ENCODE data around the gene SIAH3. TPM values are rescaled to one million over a fixed set of nuclear protein-coding genes. Genes with fewer than 3 reads are reported as not detected.

SIAH3 gene
- polyA plus RNA-seq, 1 donor = 0.19 TPM

DNA sequence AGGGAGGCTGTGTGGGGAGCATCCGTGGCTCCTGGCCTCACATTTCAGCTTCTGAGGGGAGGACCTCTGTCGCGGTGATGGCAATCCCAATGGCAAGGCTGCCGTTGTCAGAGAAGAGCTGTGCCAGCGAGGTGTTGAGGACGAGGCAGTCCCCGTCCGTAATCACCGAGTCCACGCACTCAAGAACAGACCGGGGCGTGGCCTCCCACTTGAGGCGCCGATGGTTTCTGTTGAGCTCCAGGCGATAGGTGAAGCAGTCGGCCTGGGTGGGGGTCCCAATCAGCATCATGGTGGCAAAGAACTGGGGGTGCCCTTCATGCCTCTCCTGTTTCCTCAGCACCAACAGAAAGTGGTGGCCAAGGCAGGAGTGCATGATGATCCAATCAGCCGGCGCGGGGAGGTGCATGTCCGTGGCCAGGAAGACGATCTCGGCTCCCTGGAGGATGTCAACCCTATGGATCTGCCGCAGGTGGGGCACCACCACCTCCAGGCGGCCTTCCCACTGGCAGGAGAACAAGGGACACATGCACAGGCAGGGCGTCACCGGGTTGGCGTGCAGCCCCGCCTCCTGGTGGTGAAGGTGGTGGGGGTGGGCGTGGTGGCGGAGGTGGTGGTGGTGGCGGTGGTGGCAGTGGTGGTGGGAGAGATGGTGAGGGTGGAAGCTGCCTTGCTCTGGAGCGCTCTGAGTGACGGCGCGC lies 68.1 kb downstream of the SIAH3 start:
- no peak overlapping the region for H3K4me3 ChIP-seq (ENCODE audit: low read length)
- no peak overlapping the region for H3K27ac ChIP-seq (ENCODE audit: low read length)
- no peaks in the 10 kb centered on the region for H3K9me3 ChIP-seq (ENCODE audit: control insufficient read depth, low read depth, low read length)
- no peaks in the 10 kb centered on the region for H3K27me3 ChIP-seq (ENCODE audit: control insufficient read depth, insufficient read depth, low read length)
- no peaks in the 10 kb centered on the region for H3K36me3 ChIP-seq (ENCODE audit: control insufficient read depth, insufficient read depth, low read length)
- H3K4me1 ChIP-seq (ENCODE audit: control insufficient read depth, insufficient read depth, low read length) = no peaks in the 10 kb centered on the region
- WGBS (ENCODE audit: insufficient coverage, low lambda C conversion rate) = no CpG with 5 or more reads among the region's 35 CpGs
- DNase-seq = no peak

GRCh38 chr13:45782327-45783045 lies 69.1 kb downstream of the SIAH3 start:
- H3K36me3 ChIP-seq (ENCODE audit: control insufficient read depth, insufficient read depth, low read length) = no peaks in the 10 kb centered on the region
- H3K4me1 ChIP-seq (ENCODE audit: control insufficient read depth, insufficient read depth, low read length) = no peaks in the 10 kb centered on the region
- H3K9me3 ChIP-seq (ENCODE audit: control insufficient read depth, low read depth, low read length) = no peaks in the 10 kb centered on the region
- H3K27ac ChIP-seq (ENCODE audit: low read length) = no peak overlapping the region
- H3K27me3 ChIP-seq (ENCODE audit: control insufficient read depth, insufficient read depth, low read length) = no peaks in the 10 kb centered on the region
- WGBS (ENCODE audit: insufficient coverage, low lambda C conversion rate) = 50% methylated on average over 1 of the region's 9 CpGs
- H3K4me3 ChIP-seq (ENCODE audit: low read length) = no peak overlapping the region
- no peak for DNase-seq

DNA sequence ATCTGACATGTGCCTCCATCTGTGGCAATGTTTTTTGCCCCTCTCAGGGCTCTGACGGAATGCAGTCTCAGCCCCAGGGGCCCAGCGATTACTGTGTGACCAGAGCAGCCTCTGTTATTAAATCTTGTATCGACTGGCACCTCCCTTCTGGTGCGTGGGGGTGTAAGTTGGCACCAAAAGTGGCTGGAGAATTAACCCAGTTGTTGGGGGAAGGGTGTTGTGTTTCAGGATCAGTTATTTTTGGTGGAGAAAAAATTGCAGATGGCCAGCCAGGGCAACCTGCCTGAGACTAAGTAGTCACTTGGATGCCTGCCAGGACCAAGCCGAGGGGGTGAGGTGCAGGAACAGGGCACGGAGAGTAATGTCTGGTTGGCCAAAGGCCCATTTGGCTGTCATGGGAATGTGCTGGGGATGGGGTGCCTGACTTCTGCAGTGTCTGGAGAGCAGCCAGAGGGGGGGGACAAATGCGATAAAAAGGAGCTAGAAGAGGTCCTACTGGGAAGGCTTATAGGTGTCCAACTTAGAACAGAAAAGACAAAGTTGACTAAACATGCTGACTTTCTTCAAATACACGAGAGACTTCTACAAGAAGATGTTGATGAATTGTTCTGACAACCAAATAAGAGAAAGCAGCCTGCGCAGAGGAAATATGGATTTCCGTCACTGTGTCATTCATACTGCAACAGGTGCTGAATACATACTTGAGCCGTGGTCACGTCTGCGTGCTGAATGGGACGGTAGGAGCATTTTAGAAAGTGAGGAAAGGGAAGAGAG lies 69.8 kb downstream of the SIAH3 start:
- Histone ChIP-seq H3K4me1 (ENCODE audit: control insufficient read depth, insufficient read depth, low read length) (no peaks in the 10 kb centered on the region), H3K9me3 (ENCODE audit: control insufficient read depth, low read depth, low read length) (no peaks in the 10 kb centered on the region), H3K4me3 (ENCODE audit: low read length) (no peak overlapping the region), H3K36me3 (ENCODE audit: control insufficient read depth, insufficient read depth, low read length) (no peaks in the 10 kb centered on the region), H3K27me3 (ENCODE audit: control insufficient read depth, insufficient read depth, low read length) (no peaks in the 10 kb centered on the region), H3K27ac (ENCODE audit: low read length) (no peak overlapping the region)
- 83% methylated on average over 1 of the region's 14 CpGs for WGBS (ENCODE audit: insufficient coverage, low lambda C conversion rate)
- DNase-seq = no peak

- no peaks in the 10 kb centered on the region for H3K9me3 ChIP-seq (ENCODE audit: control insufficient read depth, low read depth, low read length)
- WGBS (ENCODE audit: insufficient coverage, low lambda C conversion rate) = no CpG with 5 or more reads among the region's 5 CpGs
- no peaks in the 10 kb centered on the region for H3K36me3 ChIP-seq (ENCODE audit: control insufficient read depth, insufficient read depth, low read length)
- no peak overlapping the region for H3K27ac ChIP-seq (ENCODE audit: low read length)
- DNase-seq = no peak
- no peaks in the 10 kb centered on the region for H3K27me3 ChIP-seq (ENCODE audit: control insufficient read depth, insufficient read depth, low read length)
- no peak overlapping the region for H3K4me3 ChIP-seq (ENCODE audit: low read length)
- no peaks in the 10 kb centered on the region for H3K4me1 ChIP-seq (ENCODE audit: control insufficient read depth, insufficient read depth, low read length)
These were observed 71.7 kb downstream of the SIAH3 start for GRCh38 chr13:45779901-45780300.

DNA sequence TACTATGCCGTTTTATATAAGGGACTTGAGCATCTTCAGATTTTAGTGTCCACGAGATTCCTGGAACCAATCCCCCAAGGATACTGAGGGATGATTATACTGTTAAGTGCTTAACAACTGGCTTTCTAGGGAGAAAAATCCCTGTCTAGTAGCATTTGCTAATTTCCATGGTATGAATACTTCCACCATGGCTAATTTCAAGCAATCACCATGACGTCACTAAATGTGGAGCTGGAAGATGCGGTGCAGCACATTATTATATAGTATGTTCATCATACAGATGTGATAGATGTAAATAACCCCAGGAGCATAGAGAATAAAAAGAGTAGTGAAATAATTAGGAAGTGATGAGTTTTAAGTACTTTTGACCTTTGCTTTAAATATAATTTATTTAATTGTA lies 72.7 kb downstream of the SIAH3 start:
- Histone ChIP-seq H3K4me3 (ENCODE audit: low read length) (no peak overlapping the region), H3K27ac (ENCODE audit: low read length) (no peak overlapping the region), H3K4me1 (ENCODE audit: control insufficient read depth, insufficient read depth, low read length) (no peaks in the 10 kb centered on the region), H3K27me3 (ENCODE audit: control insufficient read depth, insufficient read depth, low read length) (no peaks in the 10 kb centered on the region), H3K9me3 (ENCODE audit: control insufficient read depth, low read depth, low read length) (no peaks in the 10 kb centered on the region), H3K36me3 (ENCODE audit: control insufficient read depth, insufficient read depth, low read length) (no peaks in the 10 kb centered on the region)
- no peak for DNase-seq
- 50% methylated on average over 2 of the region's 4 CpGs for WGBS (ENCODE audit: insufficient coverage, low lambda C conversion rate)

GRCh38 chr13:45776748-45777147 lies 74.8 kb downstream of the SIAH3 start:
- no peaks in the 10 kb centered on the region for H3K27me3 ChIP-seq (ENCODE audit: control insufficient read depth, insufficient read depth, low read length)
- no peaks in the 10 kb centered on the region for H3K36me3 ChIP-seq (ENCODE audit: control insufficient read depth, insufficient read depth, low read length)
- H3K9me3 ChIP-seq (ENCODE audit: control insufficient read depth, low read depth, low read length) = no peaks in the 10 kb centered on the region
- no peaks in the 10 kb centered on the region for H3K4me1 ChIP-seq (ENCODE audit: control insufficient read depth, insufficient read depth, low read length)
- H3K27ac ChIP-seq (ENCODE audit: low read length) = no peak overlapping the region
- no peak for DNase-seq
- WGBS (ENCODE audit: insufficient coverage, low lambda C conversion rate) = no CpG with 5 or more reads among the region's 5 CpGs
- H3K4me3 ChIP-seq (ENCODE audit: low read length) = no peak overlapping the region

GRCh38 chr13:45775401-45775963 lies 76.1 kb downstream of the SIAH3 start:
- no peak for DNase-seq
- no peaks in the 10 kb centered on the region for H3K36me3 ChIP-seq (ENCODE audit: control insufficient read depth, insufficient read depth, low read length)
- no peaks in the 10 kb centered on the region for H3K4me1 ChIP-seq (ENCODE audit: control insufficient read depth, insufficient read depth, low read length)
- no peaks in the 10 kb centered on the region for H3K9me3 ChIP-seq (ENCODE audit: control insufficient read depth, low read depth, low read length)
- H3K4me3 ChIP-seq (ENCODE audit: low read length) = no peak overlapping the region
- H3K27ac ChIP-seq (ENCODE audit: low read length) = no peak overlapping the region
- H3K27me3 ChIP-seq (ENCODE audit: control insufficient read depth, insufficient read depth, low read length) = no peaks in the 10 kb centered on the region
- WGBS (ENCODE audit: insufficient coverage, low lambda C conversion rate) = no CpG with 5 or more reads among the region's 3 CpGs

DNA sequence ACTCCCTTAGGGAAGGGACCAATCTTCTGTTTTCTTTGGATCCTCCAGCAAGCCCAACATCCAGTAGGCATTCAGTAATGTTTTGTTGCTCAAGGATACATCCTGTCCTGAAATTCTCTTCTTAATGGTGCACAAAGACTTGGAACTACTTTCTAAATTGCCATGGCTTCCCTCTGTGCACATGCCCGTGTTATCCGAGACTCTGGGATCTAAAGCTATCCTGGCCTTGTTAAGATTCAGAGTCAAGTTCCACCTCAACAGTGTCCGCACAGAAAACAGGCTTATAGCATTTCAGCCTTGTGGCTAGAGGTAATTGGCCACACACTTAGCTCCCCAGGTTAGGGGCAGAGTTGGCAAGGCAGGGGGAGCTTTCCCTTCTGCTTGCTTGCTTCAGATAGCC lies 77.6 kb downstream of the SIAH3 start:
- DNase-seq = no peak
- no CpG with 5 or more reads among the region's 3 CpGs for WGBS (ENCODE audit: insufficient coverage, low lambda C conversion rate)
- H3K4me3 ChIP-seq (ENCODE audit: low read length) = no peak overlapping the region

DNA sequence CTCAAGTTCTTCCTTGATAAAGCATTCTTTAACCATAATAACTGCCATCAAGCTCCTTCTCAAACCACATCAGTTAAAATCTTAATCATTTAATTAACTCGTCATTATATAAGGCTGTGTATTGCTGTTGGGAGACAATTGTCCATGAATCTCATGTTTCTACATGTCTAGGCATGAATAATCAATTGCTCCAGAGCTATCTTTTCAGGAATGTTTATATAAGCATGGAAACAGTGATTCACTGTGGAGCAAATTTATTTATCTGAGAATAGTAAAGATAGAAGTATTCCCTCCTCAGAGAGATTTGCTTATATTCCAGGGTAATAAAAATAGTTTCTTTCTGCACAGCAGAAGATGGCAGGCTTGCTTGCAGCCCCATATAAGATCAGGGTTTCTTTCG lies 78.3 kb downstream of the SIAH3 start:
- WGBS (ENCODE audit: insufficient coverage, low lambda C conversion rate) = 37% methylated on average over 2 of the region's 2 CpGs
- no peak overlapping the region for H3K27ac ChIP-seq (ENCODE audit: low read length)

More for the DNA sequence above, 77.6 kb downstream of the SIAH3 start:
- Histone ChIP-seq H3K27me3 (ENCODE audit: control insufficient read depth, insufficient read depth, low read length) (no peaks in the 10 kb centered on the region), H3K9me3 (ENCODE audit: control insufficient read depth, low read depth, low read length) (no peaks in the 10 kb centered on the region), H3K36me3 (ENCODE audit: control insufficient read depth, insufficient read depth, low read length) (no peaks in the 10 kb centered on the region), H3K27ac (ENCODE audit: low read length) (no peak overlapping the region), H3K4me1 (ENCODE audit: control insufficient read depth, insufficient read depth, low read length) (no peaks in the 10 kb centered on the region)

DNA sequence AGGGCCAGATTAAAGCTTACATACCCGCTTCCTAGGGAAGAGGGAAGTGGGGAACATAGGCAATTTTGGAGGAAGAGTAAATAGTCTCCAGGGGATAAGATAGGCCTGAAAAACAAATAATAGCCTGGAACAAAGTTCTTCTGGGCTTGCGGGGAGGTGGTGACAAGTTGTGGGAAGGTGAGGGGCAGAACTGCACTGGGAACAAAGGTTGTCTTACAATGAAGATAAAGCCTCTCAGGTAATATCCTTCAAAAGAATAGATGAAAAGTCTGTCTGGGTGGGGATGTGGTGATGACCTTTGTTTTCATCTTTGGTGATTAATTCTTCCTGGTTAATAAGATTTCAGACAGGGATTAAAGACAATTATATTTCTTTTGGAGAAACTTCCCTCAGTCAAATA lies 80.7 kb downstream of the SIAH3 start:
- no peaks in the 10 kb centered on the region for H3K9me3 ChIP-seq (ENCODE audit: control insufficient read depth, low read depth, low read length)
- WGBS (ENCODE audit: insufficient coverage, low lambda C conversion rate) = 100% methylated on average over 1 of the region's 2 CpGs
- H3K4me3 ChIP-seq (ENCODE audit: low read length) = no peak overlapping the region
- no peaks in the 10 kb centered on the region for H3K36me3 ChIP-seq (ENCODE audit: control insufficient read depth, insufficient read depth, low read length)
- H3K27ac ChIP-seq (ENCODE audit: low read length) = no peak overlapping the region
- no peaks in the 10 kb centered on the region for H3K27me3 ChIP-seq (ENCODE audit: control insufficient read depth, insufficient read depth, low read length)
- DNase-seq = no peak
- H3K4me1 ChIP-seq (ENCODE audit: control insufficient read depth, insufficient read depth, low read length) = no peaks in the 10 kb centered on the region

More for the DNA sequence above, 78.3 kb downstream of the SIAH3 start:
- no peaks in the 10 kb centered on the region for H3K4me1 ChIP-seq (ENCODE audit: control insufficient read depth, insufficient read depth, low read length)
- no peaks in the 10 kb centered on the region for H3K36me3 ChIP-seq (ENCODE audit: control insufficient read depth, insufficient read depth, low read length)
- H3K27me3 ChIP-seq (ENCODE audit: control insufficient read depth, insufficient read depth, low read length) = no peaks in the 10 kb centered on the region
- H3K4me3 ChIP-seq (ENCODE audit: low read length) = no peak overlapping the region
- H3K9me3 ChIP-seq (ENCODE audit: control insufficient read depth, low read depth, low read length) = no peaks in the 10 kb centered on the region
- DNase-seq = no peak

Data from large intestine (tissue), 3 donors.